Psoas muscle (tissue), 8 donors: Measurements from ENCODE around the gene RAD51. TPM values are rescaled to one million over a fixed set of nuclear protein-coding genes. Genes with fewer than 3 reads are reported as not detected.

Experiments used
- ATAC-seq, 4 donors: fragments of 200-7000 bp; cut with Tn5 transposase; one replicate each; pipeline ENCODE4 v1.9.1; 2020; ENCODE audit warnings: moderate library complexity in 3 of 4, mild to moderate bottlenecking in 2 of 4
- DNase-seq, 2 donors: peaks; one replicate each; pipeline ENCODE4 v3.0.0-alpha.2; 2020
- H3K27ac ChIP-seq: fragments of 200-600 bp; one replicate; pipeline ENCODE4 v1.8.0; 2022
- H3K27me3 ChIP-seq, 3 donors: fragments of 200-600 bp in 1 of 3; one replicate each; pipeline versions ENCODE4 v1.6.1 to v1.8.0; 2013 to 2022; ENCODE audit warnings: low read length in 2 of 3, mild to moderate bottlenecking in 2 of 3, moderate library complexity in 1 of 3; ENCODE audit not compliant: insufficient read depth in 3 of 3
- H3K36me3 ChIP-seq, 2 donors: fragments of 200-600 bp in 1 of 2; one replicate each; pipeline versions ENCODE4 v1.6.1 to v1.8.0; 2013 to 2022; ENCODE audit warnings: low read depth in 1 of 2, mild to moderate bottlenecking in 1 of 2, moderate library complexity in 1 of 2; ENCODE audit not compliant: insufficient read depth in 1 of 2
- H3K4me1 ChIP-seq: fragments of 200-600 bp; one replicate; pipeline ENCODE4 v1.8.0; 2022
- H3K4me3 ChIP-seq: fragments of 200-600 bp; one replicate; pipeline ENCODE4 v1.8.0; 2022; ENCODE audit warnings: mild to moderate bottlenecking
- H3K9me3 ChIP-seq: fragments of 200-600 bp; one replicate; pipeline ENCODE4 v1.8.0; 2022
- CTCF ChIP-seq: fragments of 200-600 bp; IDR thresholded peaks from one replicate; pipeline ENCODE4 v1.8.0; 2022; ENCODE audit warnings: antibody characterized with exemption
- WGBS, 3 donors: extraction: QIAGEN DNeasy Blood & Tissue Kit; methylation state at CpG; one replicate each; pipeline versions ENCODE4 v1.1.6 to v1.1.7; 2013; 5-methylcytosine and 5-hydroxymethylcytosine counted together
- intact Hi-C, 2 donors: fragments of 100-400 bp; cut with DNase I; formaldehyde crosslinking; loops; one replicate each; pipeline versions ENCODE4 v1.11.0 to v1.14.2; 2022
- polyA plus RNA-seq, 3 donors: library from polyadenylated mRNA; stranded (reverse); fragments of 200-250 nt; gene quantifications; one replicate each; pipeline ENCODE4 v1.2.3, GENCODE V29; 2013
- total RNA-seq, 4 donors: library from RNA; stranded (reverse); fragmentation: NEBNext Ultra II Directional in 2 of 4; extraction: Animal tissue kit (Norgen Biotek cat#: 25700) in 2 of 4; gene quantifications; one replicate each; pipeline versions ENCODE4 v1.2.1 to v1.2.4, GENCODE V29; 2021 to 2023
- donor health status: healthy with polysubstance abuse.
- donor health status: DM: no; HTN: no; CAD: no; lungs with moderate emphysema.
- donor health status: Bipolar disorder and iron deficiency.
- donor health status: healthy.
- donor health status: DM: yes; HTN: yes; CAD: no.
- donor health status: DM: no; HTN: no; CAD: no.
- donor health status: DM: no; HTN: no; CAD: no.
- donor health status: DM: yes; HTN: yes; CAD: no.

The RAD51 gene
- total and polyA plus RNA-seq, 7 donors, result 0.29 to 1.5 (median 0.58) TPM

GRCh38 chr15:40714144-40714543, 19.2 kb downstream of the RAD51 start:
- Histone ChIP-seq H3K27ac (no peak overlapping the region), H3K36me3 (no peaks in the 10 kb centered on the region), H3K9me3 (no peaks in the 10 kb centered on the region), H3K4me1 (no peaks in the 10 kb centered on the region), H3K4me3 (no peak overlapping the region), H3K27me3 (no peaks in the 10 kb centered on the region)
- intact Hi-C loops, result no loop called here
- ATAC-seq (no peak), DNase-seq (no peak)
- no peak for TF ChIP-seq CTCF
- 46 to 78% (median 72%) methylated on average over 2 of the region's 2 CpGs for WGBS, 3 donors

- 96 to 98% (median 97%) methylated on average over 6 of the region's 6 CpGs for WGBS, 3 donors
- Histone ChIP-seq H3K27me3 (no peaks in the 10 kb centered on the region), H3K9me3 (no peaks in the 10 kb centered on the region), H3K27ac (no peak overlapping the region), H3K4me1 (no peaks in the 10 kb centered on the region), H3K36me3 (no peaks in the 10 kb centered on the region), H3K4me3 (no peak overlapping the region)
- ATAC-seq, result no peak
- no peak for TF ChIP-seq CTCF
- DNase-seq, result no peak
- intact Hi-C loops, result no loop called here
These were observed 21.2 kb downstream of the RAD51 start for GRCh38 chr15:40716165-40716564.

DNA sequence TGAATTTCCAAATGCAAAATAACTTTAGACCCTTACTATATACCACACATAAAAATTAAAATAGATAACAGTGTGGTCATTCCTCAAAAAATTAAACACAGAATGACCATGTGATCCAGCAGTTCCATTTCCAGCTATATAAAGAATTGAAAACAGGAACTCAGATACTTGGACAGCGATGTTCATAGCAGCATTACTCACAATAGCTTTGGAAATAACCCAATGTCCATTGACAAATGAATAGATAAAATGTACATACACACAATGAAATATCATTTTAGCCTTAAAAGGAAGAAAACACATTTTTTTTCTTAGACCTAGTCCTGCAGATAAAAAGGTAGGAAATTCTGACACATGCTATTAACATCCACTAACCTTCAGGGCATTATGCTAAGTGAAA, 26.7 kb downstream of the RAD51 start:
- no peaks in the 10 kb centered on the region for H3K4me1 ChIP-seq
- H3K27ac ChIP-seq, result no peak overlapping the region
- DNase-seq, result no peak
- 80 to 86% (median 86%) methylated on average over 1 of the region's 1 CpG for WGBS, 3 donors
- intact Hi-C loops, result no loop called here
- no peak for TF ChIP-seq CTCF
- H3K27me3 ChIP-seq, result no peaks in the 10 kb centered on the region
- H3K9me3 ChIP-seq, result no peaks in the 10 kb centered on the region
- no peak for ATAC-seq
- no peaks in the 10 kb centered on the region for H3K36me3 ChIP-seq
- H3K4me3 ChIP-seq, result no peak overlapping the region

- no peak for ATAC-seq
- 89 to 94% (median 89%) methylated on average over 4 of the region's 4 CpGs for WGBS, 3 donors
- TF ChIP-seq CTCF, result no peak
These were observed 27.4 kb downstream of the RAD51 start for GRCh38 chr15:40722354-40722753.

GRCh38 chr15:40722934-40723333, 28.0 kb downstream of the RAD51 start:
- WGBS, 3 donors, result 90 to 94% (median 92%) methylated on average over 2 of the region's 2 CpGs

More at GRCh38 chr15:40722354-40722753, 27.4 kb downstream of the RAD51 start:
- Histone ChIP-seq H3K27ac (no peak overlapping the region), H3K9me3 (no peaks in the 10 kb centered on the region), H3K4me1 (no peaks in the 10 kb centered on the region), H3K36me3 (no peaks in the 10 kb centered on the region), H3K27me3 (no peaks in the 10 kb centered on the region), H3K4me3 (no peak overlapping the region)
- no peak for DNase-seq
- intact Hi-C loops, result no loop called here

More at GRCh38 chr15:40722934-40723333, 28.0 kb downstream of the RAD51 start:
- Histone ChIP-seq H3K36me3 (no peaks in the 10 kb centered on the region), H3K4me3 (no peak overlapping the region), H3K27ac (no peak overlapping the region), H3K9me3 (no peaks in the 10 kb centered on the region), H3K4me1 (no peaks in the 10 kb centered on the region), H3K27me3 (no peaks in the 10 kb centered on the region)
- DNase-seq (no peak), ATAC-seq (no peak)
- intact Hi-C loops, result no loop called here
- TF ChIP-seq CTCF, result no peak
